Cardiac muscle cell (in vitro differentiated cells and primary cell): ENCODE results near the gene CD248. TPM values are rescaled to one million over a fixed set of nuclear protein-coding genes. Genes with fewer than 3 reads are reported as not detected.

ENCODE experiments used
- DNase-seq, 2 donors: peaks; one replicate each; pipeline versions ENCODE4 v3.0.0 to v3.0.0-alpha.2; 2010 to 2017; ENCODE audit warnings: low read depth in 1 of 2, low spot score in 1 of 2
- H3K27ac ChIP-seq: fragments of 200-600 bp; sonication (generic); 2 replicates; pipeline ENCODE4 v1.5.1; 2016
- H3K27me3 ChIP-seq: fragments of 200-600 bp; sonication (generic); 2 replicates; pipeline ENCODE4 v1.6.0; 2016; ENCODE audit warnings: control low read depth
- H3K36me3 ChIP-seq: fragments of 200-600 bp; sonication (generic); 2 replicates; pipeline ENCODE4 v1.5.1; 2016; ENCODE audit warnings: control low read depth
- H3K4me1 ChIP-seq: fragments of 200-600 bp; sonication (generic); 2 replicates; pipeline ENCODE4 v1.8.1; 2017; ENCODE audit warnings: low read depth, mild to moderate bottlenecking, mixed run types
- H3K4me3 ChIP-seq: fragments of 200-600 bp; sonication (generic); 2 replicates; pipeline ENCODE4 v1.5.1; 2016; ENCODE audit warnings: mild to moderate bottlenecking
- H3K9me3 ChIP-seq: fragments of 200-600 bp; sonication (generic); 2 replicates; pipeline ENCODE4 v1.5.1; 2017; ENCODE audit warnings: low read depth, mild to moderate bottlenecking, control low read depth
- CTCF ChIP-seq: IDR thresholded peaks from 2 replicates; pipeline ENCODE4 v1.5.1; 2012; ENCODE audit warnings: low read depth, mild to moderate bottlenecking, low read length
- polyA plus RNA-seq: library from polyadenylated mRNA; unstranded; fragments of >200 nt; fragmentation: Nextera tagmentation; extraction: Ambion mirVana; gene quantifications from 2 replicates; pipeline ENCODE4 v1.2.1, GENCODE V29; 2016
- total RNA-seq: library from RNA; depleted of rRNA; stranded (reverse); fragments of >200 nt; gene quantifications from 2 replicates; pipeline ENCODE4 v1.2.3, GENCODE V29; 2016

Gene CD248
- total and polyA plus RNA-seq, 2 experiments from 2014 or later: 11.4 to 20.2 TPM

- Histone ChIP-seq H3K4me3 (peak within 1 kb of the TSS; percentile 37), H3K9me3 (no peaks in the 10 kb centered on the region), H3K27me3 (peaks cover 47% of the 10 kb centered on the region), H3K36me3 (no peaks in the 10 kb centered on the region), H3K27ac (no peak within 1 kb of the TSS), H3K4me1 (peaks cover 4% of the 10 kb centered on the region)
- no peak for TF ChIP-seq CTCF
- no peak for DNase-seq
Measured at GRCh38 chr11:66291706-66292542, 24.9 kb downstream of the CD248 start, which contains the start of gene TMEM151A. Gene TMEM151A (plus strand): TSS chr11:66291894. CDS start chr11:66292014, 120 bp downstream.

GRCh38 chr11:66291303-66291705 lies 25.5 kb downstream of the CD248 start:
- no peak overlapping the region for H3K27ac ChIP-seq

GRCh38 chr11:66290330-66290621 lies 26.6 kb downstream of the CD248 start:
- Histone ChIP-seq H3K4me3 (no peak overlapping the region), H3K27ac (no peak overlapping the region), H3K36me3 (no peaks in the 10 kb centered on the region), H3K27me3 (peaks cover 44% of the 10 kb centered on the region), H3K9me3 (no peaks in the 10 kb centered on the region), H3K4me1 (peaks cover 4% of the 10 kb centered on the region)
- no peak for DNase-seq
- no peak for TF ChIP-seq CTCF

More at GRCh38 chr11:66291303-66291705, 25.5 kb downstream of the CD248 start:
- Histone ChIP-seq H3K4me1 (peaks cover 4% of the 10 kb centered on the region), H3K36me3 (no peaks in the 10 kb centered on the region), H3K4me3 (peak overlapping the region; percentile 14), H3K27me3 (peaks cover 47% of the 10 kb centered on the region), H3K9me3 (no peaks in the 10 kb centered on the region)
- no peak for DNase-seq
- no peak for TF ChIP-seq CTCF

GRCh38 chr11:66289548-66290329 lies 27.1 kb downstream of the CD248 start:
- Histone ChIP-seq H3K27me3 (peaks cover 43% of the 10 kb centered on the region), H3K36me3 (no peaks in the 10 kb centered on the region), H3K27ac (peak overlapping the region; percentile 84), H3K4me1 (peaks cover 4% of the 10 kb centered on the region), H3K9me3 (no peaks in the 10 kb centered on the region), H3K4me3 (peak overlapping the region; percentile 41)
- DNase-seq: peak in 1 of 2 donors; percentile 90
- TF ChIP-seq CTCF: no peak

- Histone ChIP-seq H3K4me1 (peaks cover 4% of the 10 kb centered on the region), H3K27ac (peak within 1 kb of the TSS; percentile 92), H3K4me3 (peak within 1 kb of the TSS; percentile 93), H3K36me3 (no peaks in the 10 kb centered on the region), H3K27me3 (peaks cover 34% of the 10 kb centered on the region), H3K9me3 (no peaks in the 10 kb centered on the region)
- TF ChIP-seq CTCF: no peak
- DNase-seq: peak; percentile 99 to 100
Measured at GRCh38 chr11:66288671-66289547, 27.9 kb downstream of the CD248 start, which contains the start of gene YIF1A. Gene YIF1A (minus strand): TSS chr11:66289143. CDS start chr11:66288985, 158 bp downstream.
